Measurements from ENCODE around the gene RNLS.

GRCh38 chr10:88522715-88523114 is 60.4 kb downstream of the RNLS start:
- TF ChIP-seq POLR2A (IDR thresholded peaks at IDR 0.05; ENCODE audit: borderline replicate concordance, extremely low read depth, insufficient read depth, insufficient read length): no peak
- TF ChIP-seq CTCF (IDR thresholded peaks at IDR 0.05 in 2 of 3, conservative IDR thresholded peaks at IDR 0.05 in 1 of 3; ENCODE audit: borderline replicate concordance in 1 of 3, insufficient read depth in 1 of 3, low read depth in 2 of 3, low read length in 2 of 3): no peak
- TF ChIP-seq POLR2AphosphoS5 (IDR thresholded peaks at IDR 0.05; ENCODE audit: low read depth, low read length): no peak
- no peak for TF ChIP-seq RAD21 (IDR thresholded peaks at IDR 0.05; ENCODE audit: low read depth)
- no peak for TF ChIP-seq JUND (IDR thresholded peaks at IDR 0.05)
- no peak for TF ChIP-seq EZH2 (IDR thresholded peaks at IDR 0.05)
- no peak for TF ChIP-seq EZH2phosphoT487 (IDR thresholded peaks at IDR 0.05; ENCODE audit: borderline replicate concordance)
- TF ChIP-seq ZFX (IDR thresholded peaks at IDR 0.05): no peak

Data from HCT116 (cell line).